Endothelial cell (in vitro differentiated cells): ENCODE data around the gene HSPH1. TPM values are rescaled to one million over a fixed set of nuclear protein-coding genes. Genes with fewer than 3 reads are reported as not detected.
"Not testable (repeated sequence)": the region's sequence is repeated elsewhere in the genome, so short reads cannot be mapped to it uniquely, and the experiment has no call there.

ENCODE experiments used
- DNase-seq: peaks from one replicate; pipeline ENCODE4 v3.0.0; 2021; ENCODE audit warnings: low spot score
- H3K27ac Mint-ChIP-seq: one replicate; pipeline ENCODE4 v1.8.0; 2021; ENCODE audit warnings: mixed read lengths, inconsistent platforms; ENCODE audit not compliant: unreplicated experiment
- H3K27me3 Mint-ChIP-seq: one replicate; pipeline ENCODE4 v1.8.0; 2021; ENCODE audit warnings: mild to moderate bottlenecking, moderate library complexity, mixed read lengths, inconsistent platforms; ENCODE audit not compliant: unreplicated experiment
- H3K36me3 Mint-ChIP-seq: one replicate; pipeline ENCODE4 v1.8.0; 2021; ENCODE audit warnings: mild to moderate bottlenecking, low read depth, mixed read lengths, inconsistent platforms; ENCODE audit not compliant: unreplicated experiment
- H3K4me1 Mint-ChIP-seq: one replicate; pipeline ENCODE4 v1.8.0; 2021; ENCODE audit warnings: mild to moderate bottlenecking, mixed read lengths, inconsistent platforms; ENCODE audit not compliant: unreplicated experiment
- H3K4me3 Mint-ChIP-seq: one replicate; pipeline ENCODE4 v1.8.0; 2021; ENCODE audit warnings: mild to moderate bottlenecking, mixed read lengths, inconsistent platforms; ENCODE audit not compliant: unreplicated experiment
- H3K9me3 Mint-ChIP-seq: one replicate; pipeline ENCODE4 v1.8.0; 2021; ENCODE audit warnings: mixed read lengths, inconsistent platforms; ENCODE audit not compliant: unreplicated experiment
- total RNA-seq: library from RNA; stranded (reverse); fragmentation: NEBNext Ultra II Directional; extraction: Animal tissue kit (Norgen Biotek cat#: 25700); gene quantifications from one replicate; pipeline ENCODE4 v1.2.1, GENCODE V29; 2021; ENCODE audit not compliant: unreplicated experiment
- TF ChIP-seq, protein P1 (sequence below): fragments of 200-600 bp; sonication (generic); IDR thresholded peaks from one replicate; pipeline ENCODE4 v1.5.0; 2021; ENCODE audit warnings: antibody characterized with exemption; ENCODE audit not compliant: unreplicated experiment

Gene HSPH1
- total RNA-seq, 1 donor from 2014 or later, result 43.9 TPM

DNA sequence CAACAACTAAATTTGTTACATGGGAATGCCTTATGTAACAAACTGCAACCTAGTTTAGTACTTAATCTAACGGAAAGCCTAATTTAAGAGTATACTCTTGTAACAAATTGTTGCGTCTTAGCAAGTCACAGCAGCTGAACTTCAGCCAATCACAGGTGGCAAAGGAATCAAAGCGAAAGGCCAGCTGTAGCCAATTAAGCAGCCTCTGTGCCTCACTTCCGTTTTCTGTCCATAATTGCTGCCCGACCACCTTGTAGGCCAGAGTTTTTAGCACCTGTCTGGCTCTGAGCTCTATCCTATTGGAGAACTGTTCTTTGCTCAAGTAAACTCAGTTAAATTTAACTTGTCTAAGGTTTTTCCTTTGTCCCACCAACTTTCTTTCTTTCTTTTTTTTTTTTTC, 18.1 kb upstream of the HSPH1 start:
- peaks cover 2% of the 10 kb centered on the region for H3K27me3 Mint-ChIP-seq
- H3K36me3 Mint-ChIP-seq, result peaks cover 4% of the 10 kb centered on the region
- no peaks in the 10 kb centered on the region for H3K4me1 Mint-ChIP-seq
- no peak overlapping the region for H3K27ac Mint-ChIP-seq
- no peak overlapping the region for H3K4me3 Mint-ChIP-seq
- no peak for DNase-seq
- no peaks in the 10 kb centered on the region for H3K9me3 Mint-ChIP-seq
- TF ChIP-seq, protein P1, sequence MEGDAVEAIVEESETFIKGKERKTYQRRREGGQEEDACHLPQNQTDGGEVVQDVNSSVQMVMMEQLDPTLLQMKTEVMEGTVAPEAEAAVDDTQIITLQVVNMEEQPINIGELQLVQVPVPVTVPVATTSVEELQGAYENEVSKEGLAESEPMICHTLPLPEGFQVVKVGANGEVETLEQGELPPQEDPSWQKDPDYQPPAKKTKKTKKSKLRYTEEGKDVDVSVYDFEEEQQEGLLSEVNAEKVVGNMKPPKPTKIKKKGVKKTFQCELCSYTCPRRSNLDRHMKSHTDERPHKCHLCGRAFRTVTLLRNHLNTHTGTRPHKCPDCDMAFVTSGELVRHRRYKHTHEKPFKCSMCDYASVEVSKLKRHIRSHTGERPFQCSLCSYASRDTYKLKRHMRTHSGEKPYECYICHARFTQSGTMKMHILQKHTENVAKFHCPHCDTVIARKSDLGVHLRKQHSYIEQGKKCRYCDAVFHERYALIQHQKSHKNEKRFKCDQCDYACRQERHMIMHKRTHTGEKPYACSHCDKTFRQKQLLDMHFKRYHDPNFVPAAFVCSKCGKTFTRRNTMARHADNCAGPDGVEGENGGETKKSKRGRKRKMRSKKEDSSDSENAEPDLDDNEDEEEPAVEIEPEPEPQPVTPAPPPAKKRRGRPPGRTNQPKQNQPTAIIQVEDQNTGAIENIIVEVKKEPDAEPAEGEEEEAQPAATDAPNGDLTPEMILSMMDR, result no peak

DNA sequence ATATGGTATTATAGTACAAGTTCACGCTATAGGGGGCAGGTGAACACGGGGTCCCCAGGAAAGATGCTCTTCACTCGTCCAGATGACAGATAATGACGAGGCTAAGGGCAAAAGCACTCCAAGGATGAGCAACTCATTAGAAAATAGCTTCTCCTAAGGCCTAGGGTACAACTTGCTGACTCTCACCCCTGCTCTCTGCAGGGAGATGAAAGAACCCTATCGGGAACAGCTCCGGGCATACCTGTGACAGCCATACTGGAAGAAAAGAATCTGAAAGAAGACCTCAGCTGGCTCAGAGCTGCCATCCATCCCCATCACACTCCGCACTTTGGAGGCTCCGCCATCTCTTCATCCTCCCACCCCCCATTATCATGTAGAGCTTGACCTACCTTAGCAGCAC, 17.5 kb upstream of the HSPH1 start:
- Mint-ChIP-seq H3K4me1 (no peaks in the 10 kb centered on the region), H3K4me3 (no peak overlapping the region), H3K9me3 (no peaks in the 10 kb centered on the region), H3K36me3 (peaks cover 4% of the 10 kb centered on the region), H3K27ac (no peak overlapping the region), H3K27me3 (peaks cover 2% of the 10 kb centered on the region)
- TF ChIP-seq, protein P1, result no peak
- no peak for DNase-seq

DNA sequence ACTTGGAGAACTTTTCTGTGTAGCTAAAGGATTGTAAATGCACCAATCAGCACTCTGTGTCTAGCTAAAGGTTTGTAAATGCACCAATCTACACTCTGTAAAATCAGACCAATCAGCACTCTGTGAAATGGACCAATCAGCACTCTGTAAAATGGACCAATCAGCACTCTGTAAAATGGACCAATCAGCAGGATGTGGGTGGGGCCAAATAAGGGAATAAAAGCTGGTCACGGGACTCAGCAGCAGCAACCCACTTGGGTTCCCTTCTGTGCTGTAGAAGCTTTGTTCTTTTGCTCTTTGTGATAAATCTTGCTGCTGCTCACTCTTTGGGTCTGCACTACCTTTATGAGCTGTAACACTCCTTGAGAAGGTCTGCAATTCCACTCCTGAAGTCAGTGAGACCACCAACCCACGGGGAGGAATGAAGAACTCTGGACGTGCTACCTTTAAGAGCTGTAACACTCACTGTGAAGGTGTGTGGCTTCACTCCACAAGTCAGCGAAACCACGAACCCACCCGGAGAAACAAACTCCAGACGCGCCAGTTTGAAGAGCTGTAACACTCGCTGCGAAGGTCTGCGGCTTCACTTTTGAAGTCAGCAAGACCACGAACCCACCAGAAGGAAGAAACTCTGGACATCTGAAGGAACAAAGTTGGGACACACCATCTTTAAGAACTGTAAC, 16.2 kb upstream of the HSPH1 start:
- not testable (repeated sequence) for H3K36me3 Mint-ChIP-seq, H3K27me3 Mint-ChIP-seq, DNase-seq, H3K4me1 Mint-ChIP-seq, H3K4me3 Mint-ChIP-seq, H3K9me3 Mint-ChIP-seq, H3K27ac Mint-ChIP-seq

DNA sequence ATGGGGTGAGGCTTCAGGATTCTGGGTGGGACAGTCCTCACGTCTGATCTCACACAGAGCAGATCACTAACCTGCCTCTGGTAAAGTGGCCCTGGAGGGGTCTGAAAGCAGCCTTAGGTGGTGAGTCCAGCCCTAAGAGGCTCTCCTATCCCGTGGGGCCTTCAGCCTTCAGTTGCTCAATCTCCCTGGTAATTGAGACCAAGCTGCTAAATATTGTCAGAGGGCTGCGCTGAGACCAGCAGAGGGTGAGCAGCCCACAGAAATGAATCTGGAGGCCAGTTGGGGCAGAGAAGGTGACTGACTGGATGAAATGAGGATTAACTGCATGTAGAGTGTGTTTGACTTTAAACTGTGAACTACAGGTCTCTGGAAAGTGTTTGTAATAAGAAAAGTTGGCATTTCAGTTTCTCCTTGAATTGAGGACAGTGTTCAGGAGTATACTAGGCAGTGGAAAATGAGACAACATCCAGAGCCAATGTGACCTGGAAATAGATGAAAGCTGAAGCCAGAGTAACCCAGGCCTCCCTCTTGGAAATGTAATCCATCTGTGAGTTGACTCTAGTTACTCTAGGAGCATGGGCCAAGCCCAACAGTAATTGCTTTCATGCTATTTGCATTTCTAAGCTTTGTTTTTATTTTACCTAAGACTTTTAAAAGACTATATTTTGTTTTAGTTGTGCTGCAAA, 14.3 kb upstream of the HSPH1 start:
- no peak for DNase-seq
- Mint-ChIP-seq H3K36me3 (peaks cover 4% of the 10 kb centered on the region), H3K4me3 (no peak overlapping the region), H3K9me3 (no peaks in the 10 kb centered on the region), H3K27me3 (no peaks in the 10 kb centered on the region), H3K27ac (no peak overlapping the region), H3K4me1 (no peaks in the 10 kb centered on the region)
- TF ChIP-seq, protein P1, result no peak

DNA sequence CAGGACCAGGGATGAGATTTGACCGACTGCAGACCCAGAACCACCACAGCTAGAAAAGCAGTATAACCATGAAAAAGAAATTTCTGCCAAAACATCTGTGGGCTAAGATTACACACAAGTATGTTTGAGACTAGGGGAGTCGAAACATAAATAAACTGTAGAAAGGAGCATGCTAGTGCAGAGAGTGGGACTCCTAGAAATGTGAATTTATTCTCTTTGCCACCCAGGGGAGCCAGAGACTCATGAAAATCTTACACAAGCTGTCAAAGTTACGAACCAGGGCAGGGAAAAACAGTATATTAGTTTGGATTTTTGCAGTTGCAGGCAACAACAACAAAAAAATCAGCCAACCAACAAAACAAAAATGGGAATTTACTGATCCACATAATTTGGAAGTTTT, 12.3 kb upstream of the HSPH1 start:
- DNase-seq, result no peak
- Mint-ChIP-seq H3K9me3 (no peaks in the 10 kb centered on the region), H3K27ac (no peak overlapping the region), H3K4me1 (peaks cover 4% of the 10 kb centered on the region), H3K4me3 (no peak overlapping the region), H3K27me3 (peaks cover 4% of the 10 kb centered on the region), H3K36me3 (peaks cover 4% of the 10 kb centered on the region)
- TF ChIP-seq, protein P1, result no peak
